SW 1271 (cell line): ENCODE measurements around the gene PAPLN.

ENCODE experiments used
- DNase-seq, 2 experiments: peaks; one replicate each; lab custom pipeline; 2025; lab: John Stamatoyannopoulos, UW

Gene PAPLN

GRCh38 chr14:73245480-73246325, 8.4 kb downstream of the PAPLN start:
- DNase-seq = peak; percentile 29 to 66

GRCh38 chr14:73246387-73247150, 9.3 kb downstream of the PAPLN start:
- no peak for DNase-seq

DNA sequence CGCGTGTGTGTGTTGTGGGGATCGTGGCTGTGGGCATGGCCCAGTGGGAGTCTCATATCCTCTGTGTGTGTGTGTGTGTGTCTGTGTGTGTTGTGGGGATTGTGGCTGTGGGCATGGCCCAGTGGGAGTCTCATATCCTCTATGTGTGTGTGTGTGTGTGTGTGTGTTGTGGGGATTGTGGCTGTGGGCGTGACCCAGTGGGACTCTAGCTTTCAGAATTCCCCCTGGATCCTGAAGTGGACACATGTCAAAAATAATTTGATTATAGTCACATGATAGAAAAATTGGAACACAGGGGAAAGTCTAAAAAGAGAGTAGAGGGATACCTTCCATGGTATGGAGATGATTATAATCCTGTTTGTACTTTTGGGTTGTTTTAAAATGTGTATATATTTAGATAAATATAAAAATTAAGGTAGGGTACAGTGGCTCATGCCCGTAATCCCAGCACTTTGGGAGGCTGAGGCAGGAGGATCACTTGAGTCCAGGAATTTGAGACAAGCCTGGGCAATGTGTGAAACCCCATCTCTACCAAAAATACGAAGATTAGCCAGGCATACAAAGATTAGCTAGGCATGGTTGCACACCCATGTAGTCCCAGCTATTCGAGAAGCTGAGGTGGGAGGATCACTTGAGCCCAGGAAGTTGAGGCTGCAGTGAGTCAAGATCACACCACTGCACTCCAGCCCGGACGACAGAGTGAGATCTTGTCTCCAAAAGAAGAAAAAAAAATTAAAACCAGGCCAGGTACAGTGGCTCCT, 11.0 kb downstream of the PAPLN start:
- no peak for DNase-seq

DNA sequence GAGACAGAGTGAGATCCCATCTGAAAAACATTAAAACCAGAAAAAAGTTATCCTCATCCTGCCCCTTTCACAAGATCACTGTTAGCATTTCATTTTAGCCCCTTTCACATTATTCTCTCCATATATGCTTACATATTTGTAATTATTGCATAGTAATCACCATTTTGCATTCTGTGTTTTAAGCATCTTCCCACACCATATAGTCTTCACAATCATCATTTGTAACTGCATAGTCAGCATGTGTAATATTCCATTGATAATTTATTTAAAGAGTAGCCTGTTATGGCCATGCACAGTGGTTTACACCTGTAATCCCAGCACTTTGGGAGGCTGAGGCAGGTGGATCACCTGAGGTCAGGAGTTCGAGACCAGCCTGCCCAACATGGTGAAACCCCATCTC, 11.8 kb downstream of the PAPLN start:
- DNase-seq = no peak

DNA sequence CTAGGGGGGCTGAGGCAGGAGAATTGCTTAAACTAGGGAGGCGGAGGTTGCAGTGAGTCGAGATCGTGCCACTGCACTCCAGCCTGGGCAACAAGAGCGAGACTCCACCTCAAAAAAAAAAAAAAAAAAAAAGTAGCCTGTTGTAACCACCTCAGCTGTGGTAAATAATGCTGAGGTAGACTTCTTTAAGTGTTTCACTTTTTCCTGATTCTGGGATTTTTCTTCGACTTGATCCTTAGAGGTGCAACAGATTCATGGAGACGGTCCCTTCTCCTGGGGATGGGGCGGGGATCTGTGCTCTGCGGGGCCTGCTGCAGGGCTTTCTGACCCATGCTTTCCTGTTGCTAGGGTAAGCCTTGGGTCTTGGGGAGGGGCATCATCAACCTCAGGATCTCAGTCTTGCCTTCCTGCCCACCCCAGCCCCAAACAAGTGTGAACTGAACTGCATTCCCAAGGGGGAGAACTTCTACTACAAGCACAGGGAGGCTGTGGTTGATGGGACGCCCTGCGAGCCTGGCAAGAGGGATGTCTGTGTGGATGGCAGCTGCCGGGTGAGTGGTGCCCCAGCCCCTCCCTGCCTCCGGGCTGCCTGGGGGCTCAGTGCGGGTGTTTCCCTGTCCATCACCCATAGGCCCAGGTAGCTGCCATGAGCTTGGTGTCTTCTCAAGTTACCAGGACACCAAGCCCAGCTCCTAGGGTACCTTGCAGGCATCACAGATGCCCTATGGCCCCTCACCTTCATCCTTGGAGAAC, 12.4 kb downstream of the PAPLN start:
- DNase-seq = no peak

DNA sequence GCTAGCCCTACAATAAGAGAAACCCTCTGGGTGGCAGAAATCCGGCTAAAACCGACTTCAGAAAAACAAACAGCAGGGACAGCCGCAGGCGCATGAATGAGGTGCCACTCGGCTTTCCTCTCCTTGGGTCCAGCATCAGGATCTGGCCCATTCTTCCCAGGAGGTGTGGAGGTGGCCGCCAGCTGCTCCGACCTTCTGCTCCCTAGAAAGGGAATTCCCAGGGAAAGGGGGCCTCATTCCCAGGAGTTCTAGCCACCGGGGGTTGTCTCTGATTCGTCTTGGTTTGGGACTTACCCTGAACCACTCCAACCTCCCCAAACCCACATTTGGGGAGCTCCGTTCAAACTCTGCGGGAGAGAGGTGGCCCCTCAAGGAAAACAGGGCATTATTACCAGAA, 13.0 kb downstream of the PAPLN start:
- DNase-seq = no peak

- DNase-seq = no peak
Observed at GRCh38 chr14:73250781-73251500, 13.6 kb downstream of the PAPLN start.

GRCh38 chr14:73251516-73252215, 14.4 kb downstream of the PAPLN start:
- no peak for DNase-seq

DNA sequence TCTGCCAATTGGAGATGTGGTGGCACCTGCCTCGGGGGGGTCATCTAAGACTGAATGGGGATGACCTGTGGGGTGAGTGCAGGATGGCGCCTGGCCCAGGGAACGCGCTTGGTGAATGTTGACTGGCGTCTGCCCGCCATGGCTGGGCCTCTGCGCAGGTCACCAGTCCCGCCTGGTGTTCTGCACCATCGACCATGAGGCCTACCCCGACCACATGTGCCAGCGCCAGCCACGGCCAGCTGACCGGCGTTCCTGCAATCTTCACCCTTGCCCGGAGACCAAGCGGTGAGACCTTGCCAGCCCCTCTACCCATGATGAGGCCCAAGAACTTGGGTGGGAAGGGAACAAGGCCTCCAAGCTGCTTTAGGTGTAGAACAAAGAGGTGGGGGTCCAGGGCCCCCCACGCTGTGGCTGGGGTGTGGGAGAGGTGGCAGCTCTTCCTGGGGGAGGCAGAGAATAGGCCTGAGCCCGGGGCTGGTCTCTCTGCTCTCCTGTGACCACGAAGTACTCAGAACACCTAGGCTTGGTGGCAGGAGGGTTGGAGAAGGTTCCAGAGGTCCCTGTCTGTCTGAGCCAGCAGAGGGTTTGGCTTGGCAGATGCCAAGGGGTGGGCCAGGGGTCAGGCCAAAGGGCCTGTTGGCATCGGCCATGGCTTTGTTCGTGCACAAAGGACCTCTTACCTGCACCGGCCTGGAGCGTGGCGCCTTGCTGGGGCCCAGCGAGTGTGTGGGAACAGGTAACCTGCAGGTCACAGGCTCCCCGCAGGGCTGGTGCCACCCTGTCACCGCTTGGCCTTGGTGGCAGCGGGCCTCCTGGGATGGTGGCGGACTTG, 15.4 kb downstream of the PAPLN start:
- DNase-seq = no peak

DNA sequence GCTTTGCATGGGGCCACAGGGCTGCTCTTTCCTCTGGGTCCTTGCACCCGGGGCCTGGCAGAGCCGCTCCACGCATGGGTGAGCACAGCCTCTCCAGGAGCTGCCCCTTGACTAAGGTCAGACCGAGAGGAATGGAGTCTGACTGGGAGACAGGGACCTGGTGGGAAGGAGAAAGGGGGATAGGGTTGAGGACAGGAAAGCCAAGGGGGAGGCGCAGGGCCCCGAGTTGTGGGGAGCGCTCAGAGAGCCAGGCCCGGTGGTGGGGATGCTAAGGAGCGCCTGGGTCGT, 16.0 kb downstream of the PAPLN start:
- DNase-seq = no peak

- no peak for DNase-seq
Observed at GRCh38 chr14:73253721-73254120, 16.4 kb downstream of the PAPLN start.

GRCh38 chr14:73254247-73255004, 17.1 kb downstream of the PAPLN start:
- DNase-seq = no peak

- no peak for DNase-seq
Observed at GRCh38 chr14:73255005-73255400, 17.7 kb downstream of the PAPLN start.

DNA sequence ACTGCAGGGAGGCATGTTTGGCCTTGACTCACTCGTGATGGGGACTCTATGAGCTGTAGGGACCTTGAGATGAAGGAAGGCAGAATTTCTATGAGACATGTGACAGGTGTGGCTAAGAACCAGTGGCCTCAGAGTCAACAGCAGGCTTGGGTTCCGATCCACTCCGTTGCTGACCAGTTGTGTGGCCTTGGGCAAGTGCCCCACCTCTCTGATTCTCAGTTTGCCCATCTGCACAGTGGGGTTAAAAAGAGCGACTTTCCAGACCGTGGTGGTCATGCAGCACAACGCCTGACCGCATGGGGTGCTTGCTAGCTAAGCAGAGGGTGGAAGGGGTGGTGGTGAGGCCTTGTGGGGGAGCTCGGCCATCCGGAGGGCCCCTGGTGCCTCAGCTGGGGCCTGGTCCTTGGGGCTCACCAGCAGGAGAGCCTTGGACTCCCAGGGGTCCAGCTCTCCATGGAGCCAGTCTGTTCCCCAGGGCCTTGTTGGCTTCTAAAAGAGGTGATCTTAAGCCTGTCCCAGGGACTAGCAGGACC, 18.5 kb downstream of the PAPLN start:
- no peak for DNase-seq

- no peak for DNase-seq
Observed at GRCh38 chr14:73258076-73258475, 20.8 kb downstream of the PAPLN start.

DNA sequence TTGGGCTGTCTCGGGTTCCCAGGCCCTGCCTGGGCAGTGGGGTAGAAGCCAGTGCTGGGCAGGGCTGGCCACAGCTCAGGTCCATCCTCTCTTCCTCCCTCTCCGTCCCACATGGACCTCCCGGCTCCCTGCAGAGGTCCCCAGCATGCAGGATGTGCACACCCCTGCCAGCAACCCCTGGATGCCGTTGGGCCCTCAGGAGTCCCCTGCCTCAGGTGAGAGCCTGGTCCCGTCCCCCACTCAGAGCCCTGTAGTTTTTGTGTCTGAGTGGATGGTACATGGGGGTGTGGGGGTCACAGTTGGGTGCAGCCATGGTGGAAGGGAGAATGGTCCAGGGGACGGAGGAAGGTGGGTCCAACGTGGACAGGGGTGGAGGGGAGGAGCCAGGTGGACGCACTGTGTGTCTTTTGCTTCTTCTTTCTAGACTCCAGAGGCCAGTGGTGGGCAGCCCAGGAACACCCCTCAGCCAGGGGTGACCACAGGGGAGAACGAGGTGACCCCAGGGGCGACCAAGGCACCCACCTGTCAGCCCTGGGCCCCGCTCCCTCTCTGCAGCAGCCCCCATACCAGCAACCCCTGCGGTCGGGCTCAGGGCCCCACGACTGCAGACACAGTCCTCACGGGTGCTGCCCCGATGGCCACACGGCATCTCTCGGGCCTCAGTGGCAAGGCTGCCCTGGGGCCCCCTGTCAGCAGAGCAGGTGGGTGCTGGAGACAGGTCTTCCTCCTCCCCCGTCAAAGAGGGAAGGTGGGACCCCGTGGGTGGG, 21.7 kb downstream of the PAPLN start:
- no peak for DNase-seq

DNA sequence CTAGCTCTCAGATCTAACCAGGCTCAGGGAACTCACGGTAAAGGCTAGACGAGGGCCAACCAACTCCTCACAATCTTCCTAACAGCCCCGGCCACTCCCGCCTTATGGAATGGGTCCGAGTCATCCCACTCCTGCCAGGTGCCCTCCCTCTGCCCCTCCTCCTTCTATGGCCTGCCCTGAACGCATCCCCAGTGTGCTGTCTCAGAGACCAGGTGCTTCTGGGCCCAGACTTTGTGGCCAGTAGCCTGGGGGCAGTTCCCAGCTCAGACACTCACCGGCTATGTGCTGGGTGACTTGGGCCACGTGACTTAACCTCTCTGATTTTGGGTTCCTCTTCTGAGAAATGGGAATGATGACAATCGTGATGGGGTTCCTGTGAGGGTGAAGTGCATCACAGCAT, 22.5 kb downstream of the PAPLN start:
- no peak for DNase-seq

DNA sequence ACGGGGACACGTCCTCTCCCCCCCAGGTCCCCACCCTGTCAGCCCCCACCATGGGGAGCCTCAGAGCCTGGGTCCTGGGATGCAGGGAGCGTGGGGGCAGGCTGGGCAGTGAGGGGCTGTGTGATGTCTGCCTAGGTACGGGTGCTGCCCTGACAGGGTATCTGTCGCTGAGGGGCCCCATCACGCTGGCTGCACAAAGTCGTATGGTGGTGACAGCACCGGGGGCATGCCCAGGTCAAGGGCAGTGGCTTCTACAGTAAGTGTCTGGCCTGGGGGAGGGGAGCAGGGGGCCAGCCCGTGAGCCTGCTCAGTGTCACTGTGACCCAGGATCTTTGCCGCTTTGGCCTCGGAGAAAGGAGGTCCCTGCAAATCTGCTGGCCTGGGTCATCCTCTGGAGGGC, 23.3 kb downstream of the PAPLN start:
- DNase-seq = no peak
